Suprapubic skin (tissue), 4 donors: ENCODE data around the gene EIF3B. TPM values are rescaled to one million over a fixed set of nuclear protein-coding genes. Genes with fewer than 3 reads are reported as not detected.
"Not testable (repeated sequence)": the region's sequence is repeated elsewhere in the genome, so short reads cannot be mapped to it uniquely, and the experiment has no call there.

Experiments
- DNase-seq, 2 donors: peaks; one replicate each; pipeline ENCODE4 v3.0.0-alpha.2; 2019; ENCODE audit warnings: low spot score in 2 of 2
- H3K27ac ChIP-seq: fragments of 200-600 bp; sonication (generic); one replicate; pipeline ENCODE4 v1.5.1; 2019
- H3K27me3 ChIP-seq: fragments of 200-600 bp; sonication (generic); one replicate; pipeline ENCODE4 v1.5.1; 2019
- H3K36me3 ChIP-seq: fragments of 200-600 bp; sonication (generic); one replicate; pipeline ENCODE4 v1.5.1; 2019
- H3K4me1 ChIP-seq: fragments of 200-600 bp; sonication (generic); one replicate; pipeline ENCODE4 v1.5.1; 2019
- H3K4me3 ChIP-seq: fragments of 200-600 bp; sonication (generic); one replicate; pipeline ENCODE4 v1.5.1; 2019; ENCODE audit warnings: mild to moderate bottlenecking
- H3K9me3 ChIP-seq: fragments of 200-600 bp; sonication (generic); one replicate; pipeline ENCODE4 v1.5.1; 2019
- EP300 ChIP-seq: sonication (generic); formaldehyde crosslinking; IDR thresholded peaks from one replicate; pipeline ENCODE4 v1.6.1; 2017; ENCODE audit warnings: antibody characterized with exemption
- POLR2A ChIP-seq, 2 donors: fragments of 450-650 bp; IDR thresholded peaks; one replicate each; pipeline ENCODE4 v1.6.1; 2017; ENCODE audit warnings: antibody characterized with exemption in 2 of 2, mild to moderate bottlenecking in 2 of 2, moderate library complexity in 2 of 2
- POLR2AphosphoS5 ChIP-seq, 3 donors: sonication (generic); formaldehyde crosslinking; IDR thresholded peaks; one replicate each; pipeline ENCODE4 v1.6.1; 2017; ENCODE audit warnings: antibody characterized with exemption in 3 of 3
- WGBS: methylation state at CpG from one replicate; pipeline ENCODE4 v1.1.5; 2018; 5-methylcytosine and 5-hydroxymethylcytosine counted together
- total RNA-seq, 4 donors: library from RNA; depleted of rRNA; stranded (reverse); fragments of >200 nt; gene quantifications; one replicate each; pipeline ENCODE4 v1.1.0, GENCODE V29; 2016
- TF ChIP-seq, protein P1 (sequence below), 2 donors: fragments of 200-600 bp in 1 of 2; fragments of 450-650 bp in 1 of 2; sonication (generic) in 1 of 2; IDR thresholded peaks; one replicate each; pipeline ENCODE4 v1.5.1; 2016 to 2019; ENCODE audit warnings: antibody characterized with exemption in 2 of 2, mild to moderate bottlenecking in 1 of 2, moderate library complexity in 1 of 2

Gene EIF3B
- total RNA-seq, 4 donors from 2014 or later, result 136 to 158 (median 139) TPM

DNA sequence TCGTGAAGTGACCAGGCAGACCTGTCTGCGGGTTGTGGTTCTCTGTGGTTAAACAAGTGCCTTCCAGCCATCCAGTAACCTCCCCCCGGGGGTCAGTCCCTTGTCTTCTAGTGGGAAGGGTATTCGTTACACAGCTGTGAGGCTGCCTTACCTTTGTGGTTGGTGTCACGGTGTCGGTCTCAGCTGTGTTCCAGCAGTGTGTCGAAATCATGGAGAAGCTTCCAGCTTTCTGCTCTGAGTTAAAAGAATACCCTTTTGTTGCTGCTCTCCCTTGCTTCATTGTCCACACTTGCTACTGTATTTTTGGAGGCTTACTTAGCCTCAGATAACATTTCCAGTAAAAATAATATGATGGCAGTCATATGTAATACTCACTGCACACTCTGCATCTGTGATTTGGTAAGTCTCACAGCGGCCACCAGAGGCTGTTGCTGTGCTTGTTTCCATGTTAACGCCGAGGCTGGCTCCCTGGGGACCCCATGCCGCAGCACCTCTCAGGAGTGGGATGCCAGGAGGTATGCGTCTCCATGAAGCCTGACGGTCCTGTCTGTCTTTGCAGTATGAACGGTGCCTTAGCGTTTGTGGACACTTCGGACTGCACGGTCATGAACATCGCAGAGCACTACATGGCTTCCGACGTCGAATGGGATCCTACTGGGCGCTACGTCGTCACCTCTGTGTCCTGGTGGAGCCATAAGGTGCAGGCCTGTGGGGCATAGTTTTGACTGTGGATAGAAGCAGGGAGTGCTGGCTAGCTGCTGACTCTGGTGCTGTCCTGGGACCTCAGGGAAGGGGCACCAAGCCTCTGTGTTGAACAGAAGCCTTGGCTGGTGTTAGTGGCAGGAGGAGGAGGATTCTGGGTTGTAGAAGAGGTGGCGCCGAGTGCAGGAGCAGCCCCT lies 20.5 kb downstream of the EIF3B start:
- TF ChIP-seq, protein P1, sequence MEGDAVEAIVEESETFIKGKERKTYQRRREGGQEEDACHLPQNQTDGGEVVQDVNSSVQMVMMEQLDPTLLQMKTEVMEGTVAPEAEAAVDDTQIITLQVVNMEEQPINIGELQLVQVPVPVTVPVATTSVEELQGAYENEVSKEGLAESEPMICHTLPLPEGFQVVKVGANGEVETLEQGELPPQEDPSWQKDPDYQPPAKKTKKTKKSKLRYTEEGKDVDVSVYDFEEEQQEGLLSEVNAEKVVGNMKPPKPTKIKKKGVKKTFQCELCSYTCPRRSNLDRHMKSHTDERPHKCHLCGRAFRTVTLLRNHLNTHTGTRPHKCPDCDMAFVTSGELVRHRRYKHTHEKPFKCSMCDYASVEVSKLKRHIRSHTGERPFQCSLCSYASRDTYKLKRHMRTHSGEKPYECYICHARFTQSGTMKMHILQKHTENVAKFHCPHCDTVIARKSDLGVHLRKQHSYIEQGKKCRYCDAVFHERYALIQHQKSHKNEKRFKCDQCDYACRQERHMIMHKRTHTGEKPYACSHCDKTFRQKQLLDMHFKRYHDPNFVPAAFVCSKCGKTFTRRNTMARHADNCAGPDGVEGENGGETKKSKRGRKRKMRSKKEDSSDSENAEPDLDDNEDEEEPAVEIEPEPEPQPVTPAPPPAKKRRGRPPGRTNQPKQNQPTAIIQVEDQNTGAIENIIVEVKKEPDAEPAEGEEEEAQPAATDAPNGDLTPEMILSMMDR (IDR thresholded peaks at IDR 0.05), result no peak
- TF ChIP-seq EP300, result no peak
- TF ChIP-seq POLR2A (IDR thresholded peaks at IDR 0.05), result no peak
- no peak for TF ChIP-seq POLR2AphosphoS5 (IDR thresholded peaks at IDR 0.05)
- H3K4me3 ChIP-seq, result no peak overlapping the region
- H3K27me3 ChIP-seq, result no peaks in the 10 kb centered on the region
- H3K36me3 ChIP-seq, result peaks cover 95% of the 10 kb centered on the region
- 88% methylated on average over 15 of the region's 26 CpGs for WGBS
- H3K27ac ChIP-seq, result no peak overlapping the region
- DNase-seq, result no peak
- peaks cover 3% of the 10 kb centered on the region for H3K4me1 ChIP-seq
- no peaks in the 10 kb centered on the region for H3K9me3 ChIP-seq

GRCh38 chr7:2376351-2377154 lies 21.9 kb downstream of the EIF3B start:
- H3K9me3 ChIP-seq, result no peaks in the 10 kb centered on the region
- H3K27me3 ChIP-seq, result no peaks in the 10 kb centered on the region
- no peak overlapping the region for H3K4me3 ChIP-seq
- TF ChIP-seq POLR2AphosphoS5 (IDR thresholded peaks at IDR 0.05) (no peak), POLR2A (IDR thresholded peaks at IDR 0.05) (no peak), EP300 (no peak)
- TF ChIP-seq, protein P1 (IDR thresholded peaks at IDR 0.05), result no peak
- no peak for DNase-seq
- H3K27ac ChIP-seq, result no peak overlapping the region
- H3K4me1 ChIP-seq, result peaks cover 3% of the 10 kb centered on the region
- WGBS, result 92% methylated on average over 19 of the region's 27 CpGs
- peaks cover 95% of the 10 kb centered on the region for H3K36me3 ChIP-seq

DNA sequence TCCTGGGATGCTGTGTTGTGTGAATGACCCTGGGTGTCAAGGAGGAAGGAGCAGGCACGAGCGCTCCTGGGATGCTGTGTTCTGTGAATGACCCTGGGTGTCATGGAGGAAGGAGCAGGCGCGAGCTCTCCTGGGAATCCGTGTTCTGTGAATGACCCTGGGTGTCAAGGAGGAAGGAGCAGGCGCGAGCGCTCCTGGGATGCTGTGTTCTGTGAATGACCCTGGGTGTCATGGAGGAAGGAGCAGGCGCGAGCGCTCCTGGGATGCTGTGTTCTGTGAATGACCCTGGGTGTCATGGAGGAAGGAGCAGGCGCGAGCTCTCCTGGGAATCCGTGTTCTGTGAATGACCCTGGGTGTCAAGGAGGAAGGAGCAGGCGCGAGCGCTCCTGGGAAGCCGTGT lies 22.9 kb downstream of the EIF3B start:
- DNase-seq, H3K4me1 ChIP-seq, H3K4me3 ChIP-seq, H3K27ac ChIP-seq, H3K9me3 ChIP-seq, H3K27me3 ChIP-seq: not testable (repeated sequence)
- 91% methylated on average over 17 of the region's 18 CpGs for WGBS
- peaks cover 93% of the 10 kb centered on the region for H3K36me3 ChIP-seq

- H3K36me3 ChIP-seq, result peaks cover 91% of the 10 kb centered on the region
- 95% methylated on average over 18 of the region's 18 CpGs for WGBS
- not testable (repeated sequence) for H3K4me1 ChIP-seq, H3K27ac ChIP-seq, H3K4me3 ChIP-seq, H3K27me3 ChIP-seq, H3K9me3 ChIP-seq, DNase-seq
These were observed 23.5 kb downstream of the EIF3B start for GRCh38 chr7:2378125-2378524.

DNA sequence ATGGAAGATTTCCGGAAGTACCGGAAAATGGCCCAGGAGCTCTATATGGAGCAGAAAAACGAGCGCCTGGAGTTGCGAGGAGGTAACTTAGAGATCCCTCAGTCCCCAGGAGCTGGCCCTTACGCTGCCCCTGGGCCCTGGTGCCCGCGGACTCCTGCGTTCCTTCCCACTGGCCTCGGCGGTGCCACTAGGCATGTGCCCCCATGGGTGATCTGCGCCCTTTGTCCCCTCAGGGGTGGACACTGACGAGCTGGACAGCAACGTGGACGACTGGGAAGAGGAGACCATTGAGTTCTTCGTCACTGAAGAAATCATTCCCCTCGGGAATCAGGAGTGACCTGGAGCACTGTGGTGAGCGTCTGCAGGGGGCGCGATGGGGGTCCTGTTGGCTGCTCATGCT lies 24.5 kb downstream of the EIF3B start:
- Histone ChIP-seq H3K4me1 (no peaks in the 10 kb centered on the region), H3K27me3 (no peaks in the 10 kb centered on the region), H3K27ac (no peak overlapping the region), H3K9me3 (no peaks in the 10 kb centered on the region), H3K4me3 (no peak overlapping the region), H3K36me3 (peaks cover 80% of the 10 kb centered on the region)
- no peak for DNase-seq
- 90% methylated on average over 13 of the region's 20 CpGs for WGBS
- no peak for TF ChIP-seq EP300
- TF ChIP-seq, protein P1 (IDR thresholded peaks at IDR 0.05), result no peak
- no peak for TF ChIP-seq POLR2AphosphoS5 (IDR thresholded peaks at IDR 0.05)
- no peak for TF ChIP-seq POLR2A (IDR thresholded peaks at IDR 0.05)

GRCh38 chr7:2379821-2380450 lies 25.3 kb downstream of the EIF3B start:
- TF ChIP-seq EP300 (no peak), POLR2AphosphoS5 (IDR thresholded peaks at IDR 0.05) (no peak), POLR2A (IDR thresholded peaks at IDR 0.05) (no peak)
- TF ChIP-seq, protein P1 (IDR thresholded peaks at IDR 0.05), result no peak
- 94% methylated on average over 29 of the region's 34 CpGs for WGBS
- H3K36me3 ChIP-seq, result peaks cover 73% of the 10 kb centered on the region

More at GRCh38 chr7:2379821-2380450, 25.3 kb downstream of the EIF3B start:
- H3K4me1 ChIP-seq, result no peaks in the 10 kb centered on the region
- DNase-seq, result no peak
- no peaks in the 10 kb centered on the region for H3K27me3 ChIP-seq
- no peak overlapping the region for H3K4me3 ChIP-seq
- no peaks in the 10 kb centered on the region for H3K9me3 ChIP-seq
- no peak overlapping the region for H3K27ac ChIP-seq
